Left lobe of liver (tissue), 2 donors: ENCODE data around the gene BRICD5. TPM values are rescaled to one million over a fixed set of nuclear protein-coding genes. Genes with fewer than 3 reads are reported as not detected.

Experiments used
- ATAC-seq: fragments of 200-7000 bp; cut with Tn5 transposase; one replicate; pipeline ENCODE4 v1.9.1; 2020; ENCODE audit warnings: mild to moderate bottlenecking, moderate library complexity
- DNase-seq: peaks from one replicate; pipeline ENCODE4 v3.0.0-alpha.2; 2020; ENCODE audit warnings: low spot score
- total RNA-seq: library from RNA; stranded (reverse); gene quantifications from one replicate; pipeline ENCODE4 v1.2.1, GENCODE V29; 2021
- donor health status: DM: no; HTN: no; CAD: no; lungs with moderate emphysema.
- donor health status: DM: no; HTN: yes; CAD: no.

The BRICD5 gene
- total RNA-seq, 1 donor from 2014 or later: 5.3 TPM

DNA sequence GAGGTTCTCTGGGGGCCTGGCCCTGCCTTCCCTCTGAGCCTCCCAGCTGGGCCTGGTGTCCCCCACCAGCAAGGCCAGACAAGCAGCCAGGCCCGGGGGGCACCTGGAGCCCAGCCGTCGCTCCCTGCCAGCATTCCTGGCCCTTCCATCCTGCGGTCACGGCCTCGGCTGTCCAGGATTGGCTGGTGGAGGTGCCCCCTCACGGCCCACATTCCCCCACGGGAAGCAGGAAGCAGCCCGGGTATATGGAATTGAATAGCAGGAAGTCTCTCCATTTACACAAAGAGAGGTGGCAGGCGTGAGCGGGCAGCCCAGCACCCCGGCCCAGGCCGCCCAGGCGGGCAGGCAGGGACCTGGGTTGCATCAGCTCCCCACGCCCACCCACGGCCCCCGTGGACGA, 40.6 kb downstream of the BRICD5 start:
- DNase-seq (no peak), ATAC-seq (no peak)

DNA sequence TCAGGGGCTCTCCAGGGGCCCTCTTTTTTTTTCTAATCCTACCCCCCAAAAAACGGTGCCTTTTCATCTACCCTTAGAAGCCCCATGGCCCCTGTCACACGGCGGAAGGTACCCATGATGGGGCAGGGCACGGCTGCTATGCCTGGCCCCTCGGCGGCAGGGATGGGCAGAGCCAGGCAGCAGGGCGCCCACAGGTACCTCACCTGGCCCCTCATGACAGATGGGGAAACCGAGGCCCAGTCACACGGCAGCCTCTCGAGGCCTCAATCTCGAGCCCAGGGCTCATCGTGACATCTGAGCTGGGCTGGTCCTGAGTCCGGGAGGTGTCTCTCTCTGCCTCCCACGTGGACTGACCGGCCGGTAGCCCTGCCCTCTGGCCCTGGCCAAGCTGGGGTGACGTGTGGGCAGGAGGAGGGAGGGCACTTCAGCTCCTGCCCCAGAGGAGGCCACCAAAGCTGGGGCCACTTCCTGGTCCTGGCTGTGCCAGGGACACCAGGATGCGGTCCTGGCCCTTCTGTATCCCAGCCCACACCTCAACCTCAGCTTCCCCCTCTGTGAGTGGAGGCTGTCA, 43.5 kb downstream of the BRICD5 start:
- ATAC-seq (peak; percentile 69), DNase-seq (peak; percentile 67)

DNA sequence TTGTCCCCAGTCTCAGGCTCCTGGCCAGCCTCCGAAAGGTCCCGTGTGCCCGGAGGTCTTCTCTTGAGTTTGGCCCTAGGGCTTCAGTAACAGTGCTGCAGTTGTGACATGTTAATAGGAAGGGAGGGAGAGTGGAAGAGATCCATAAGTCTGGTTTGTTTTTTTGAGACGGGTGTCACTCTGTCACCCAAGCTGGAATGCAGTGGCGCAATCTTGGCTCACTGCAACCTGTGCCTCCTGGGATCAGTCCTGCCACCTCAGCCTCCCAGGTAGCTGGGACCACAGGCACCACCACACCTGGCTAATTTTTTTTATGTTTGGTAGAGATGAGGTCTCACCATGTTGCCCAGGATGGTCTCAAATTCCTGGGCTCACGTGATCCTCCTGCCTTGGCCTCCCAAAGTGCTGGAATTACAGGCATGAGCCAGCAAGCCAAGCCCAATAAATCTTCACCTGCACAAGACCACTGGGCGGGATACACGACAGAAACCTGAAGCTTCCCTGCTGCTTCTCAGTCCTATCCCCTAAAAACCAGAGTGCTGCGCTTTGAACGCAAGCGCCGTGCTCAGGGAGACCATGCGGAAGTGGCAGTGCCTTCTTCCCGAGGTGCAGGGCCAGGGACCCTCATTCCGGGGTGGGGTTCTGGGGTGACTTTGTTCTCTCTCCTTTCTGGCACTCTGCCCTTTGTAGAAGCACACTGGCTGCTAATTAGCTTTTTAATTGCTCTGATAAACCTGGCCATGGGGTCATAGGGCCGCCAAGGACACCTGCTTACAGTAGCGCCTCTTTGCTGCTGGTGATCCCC, 44.2 kb downstream of the BRICD5 start:
- ATAC-seq (peak; percentile 62), DNase-seq (peak; percentile 74)

DNA sequence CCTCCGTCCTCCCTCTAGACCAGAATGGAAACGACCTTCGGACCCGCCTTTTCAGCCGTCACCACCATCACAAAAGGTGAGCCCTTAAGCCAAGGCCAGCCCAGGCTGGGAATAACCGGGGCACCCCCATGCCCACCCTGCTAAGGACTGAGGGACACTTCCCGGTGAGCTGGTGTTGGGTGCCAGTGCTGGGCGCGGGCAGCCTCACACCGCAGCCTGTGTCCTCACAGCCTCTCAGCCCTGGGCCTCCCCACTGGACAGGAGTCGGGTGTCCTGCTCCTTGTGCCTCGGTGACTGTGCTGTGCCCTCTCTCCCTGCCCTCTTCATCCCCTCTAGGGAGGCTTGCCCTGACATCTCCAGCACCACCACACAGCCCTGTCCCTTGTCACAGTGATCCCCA, 44.8 kb downstream of the BRICD5 start:
- no peak for ATAC-seq
- no peak for DNase-seq

DNA sequence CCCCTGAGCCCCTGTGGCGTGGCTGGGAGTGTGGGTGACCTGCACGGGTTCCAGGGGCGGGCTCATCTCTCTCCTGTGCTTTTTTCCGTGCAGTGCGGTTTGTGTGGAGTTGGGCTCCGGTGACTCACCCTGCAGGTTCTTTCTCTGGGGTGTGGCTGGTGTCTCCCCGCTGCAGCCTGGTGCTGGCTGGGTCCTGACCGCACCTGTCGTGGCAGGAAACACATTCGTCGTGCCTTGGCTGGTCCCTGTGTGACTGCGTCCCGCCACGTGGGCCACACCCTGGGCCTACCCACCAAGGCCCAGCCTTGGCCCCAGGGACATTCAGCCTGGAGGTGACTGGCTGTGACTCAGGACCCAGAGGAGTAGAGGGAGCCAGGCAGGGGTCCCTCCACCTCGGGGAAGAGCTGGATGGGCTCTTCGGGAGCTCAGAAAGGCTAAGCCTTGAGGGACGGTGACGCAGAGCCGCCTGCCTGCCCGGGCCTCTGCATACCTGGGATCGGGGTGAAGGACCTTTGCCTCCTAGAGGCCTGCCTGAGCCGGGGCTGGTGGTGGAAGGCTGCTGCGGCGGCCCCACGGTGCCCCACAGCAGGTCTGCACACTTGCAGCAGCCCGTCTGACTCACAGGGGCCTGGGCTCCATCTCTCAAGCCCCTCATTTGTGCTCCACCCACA, 47.3 kb downstream of the BRICD5 start:
- DNase-seq: no peak
- ATAC-seq: no peak

DNA sequence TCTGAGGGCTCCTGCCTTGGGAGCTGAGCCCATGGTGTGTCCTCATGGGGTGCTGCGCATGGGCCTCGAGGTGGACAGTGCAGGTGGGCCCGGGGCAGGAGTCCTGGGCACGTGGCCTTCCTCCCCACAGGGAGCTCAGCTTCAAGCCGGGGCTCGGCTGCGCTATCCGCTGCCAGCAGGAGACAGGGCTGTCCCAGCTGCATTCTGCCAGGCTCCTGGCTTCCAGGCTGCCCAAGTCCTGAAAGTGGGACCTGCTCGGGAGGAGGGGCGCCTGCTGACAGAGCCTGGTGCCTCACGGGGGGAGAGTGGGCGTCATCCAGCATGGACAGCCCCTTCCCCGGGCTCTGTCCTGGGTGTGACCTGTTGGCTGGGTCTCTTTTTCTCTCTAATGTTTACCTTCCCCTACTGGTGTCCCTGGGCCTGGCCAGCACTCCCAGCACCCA, 48.0 kb downstream of the BRICD5 start:
- no peak for ATAC-seq
- no peak for DNase-seq

DNA sequence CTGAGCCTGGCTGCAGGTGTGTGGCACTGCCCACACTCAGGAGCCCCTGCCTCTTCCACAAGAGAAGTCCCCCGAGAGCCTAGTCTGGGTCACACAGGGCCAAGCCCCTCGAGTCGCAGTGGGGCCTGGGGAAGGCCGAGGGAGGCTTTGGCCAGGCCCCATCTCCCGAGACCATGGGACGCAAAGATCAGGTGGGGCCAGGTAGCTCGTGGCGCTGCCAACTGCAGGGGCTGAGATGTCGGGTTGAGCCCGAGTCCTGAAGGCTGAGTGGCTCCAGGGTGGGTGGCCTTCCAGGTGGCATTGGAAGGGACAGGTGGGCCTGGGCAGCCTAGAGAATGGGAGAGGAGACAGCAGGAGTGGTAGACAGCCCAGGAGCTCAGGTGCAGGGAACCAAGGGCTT, 48.8 kb downstream of the BRICD5 start:
- ATAC-seq (no peak), DNase-seq (no peak)

DNA sequence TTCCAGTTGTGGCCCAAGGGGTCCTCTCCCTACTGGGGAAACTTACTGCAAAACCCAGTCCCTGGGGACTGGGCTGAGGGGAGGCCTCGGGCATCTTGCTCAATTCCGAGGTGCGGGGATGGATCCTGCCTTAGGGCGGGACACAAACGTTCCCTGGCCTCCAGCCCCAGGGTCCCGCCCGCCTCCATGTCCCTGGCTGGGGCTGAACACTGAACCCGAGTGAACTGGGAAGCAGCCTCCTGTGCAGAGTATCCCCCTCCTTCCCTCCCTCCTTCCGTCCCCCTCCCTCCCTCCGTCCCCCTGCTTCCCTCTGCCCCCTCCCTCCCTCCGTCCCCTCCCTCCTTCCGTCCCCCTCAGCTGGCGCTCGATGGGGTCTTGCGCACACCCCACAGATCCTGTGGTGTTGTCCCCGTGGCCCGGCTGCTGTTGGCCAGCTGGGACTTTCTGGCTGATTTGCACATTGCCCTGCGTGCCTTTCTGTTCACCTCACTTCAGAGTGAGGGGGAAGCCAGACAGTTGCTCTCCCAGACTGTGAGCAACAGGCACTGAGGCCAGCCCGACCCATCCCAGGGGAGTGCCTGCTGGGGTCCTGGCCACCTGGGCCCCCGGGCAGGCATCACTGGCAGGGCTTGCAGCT, 49.6 kb downstream of the BRICD5 start:
- DNase-seq (peak; percentile 73), ATAC-seq (peak; percentile 22)

Other genes with a start within 250 kb of the BRICD5 start
- gene RPS2, start 246.0 kb downstream of the BRICD5 start, total RNA-seq: 545 TPM
- gene RNF151, start 244.0 kb downstream of the BRICD5 start, total RNA-seq: not detected
- gene TBL3, start 238.8 kb downstream of the BRICD5 start, total RNA-seq: 18.6 TPM
- 1.7 TPM for gene NOXO1, start 229.4 kb downstream of the BRICD5 start, total RNA-seq
- gene GFER, start 226.7 kb downstream of the BRICD5 start, total RNA-seq: 20.3 TPM
- gene SYNGR3, start 220.9 kb downstream of the BRICD5 start, total RNA-seq: 0.30 TPM
- gene ZNF598, start 201.0 kb downstream of the BRICD5 start, total RNA-seq: 29.9 TPM
- gene NPW, start 191.1 kb downstream of the BRICD5 start, total RNA-seq: 8.5 TPM
- 334 TPM for gene NHERF2, start 184.0 kb downstream of the BRICD5 start, total RNA-seq
- gene NTHL1, start 163.0 kb downstream of the BRICD5 start, total RNA-seq: 109 TPM
- gene TSC2, start 162.9 kb downstream of the BRICD5 start, total RNA-seq: 117 TPM
- 65.0 TPM for gene PKD1, start 75.0 kb downstream of the BRICD5 start, total RNA-seq
- 10.2 TPM for gene RAB26, start 62.2 kb downstream of the BRICD5 start, total RNA-seq
- 44.2 TPM for gene TRAF7, start 55.1 kb downstream of the BRICD5 start, total RNA-seq
- gene CASKIN1, start 14.3 kb downstream of the BRICD5 start, total RNA-seq: 0.05 TPM
- gene MLST8, start 5.4 kb downstream of the BRICD5 start, total RNA-seq: 16.9 TPM
- gene PGP, start 4.0 kb upstream of the BRICD5 start, total RNA-seq: 7.5 TPM
- 12.7 TPM for gene E4F1, start 12.7 kb upstream of the BRICD5 start, total RNA-seq
- 1.2 TPM for gene DNASE1L2, start 25.6 kb upstream of the BRICD5 start, total RNA-seq
- gene ECI1, start 40.7 kb upstream of the BRICD5 start, total RNA-seq: 171 TPM
- gene RNPS1, start 57.3 kb upstream of the BRICD5 start, total RNA-seq: 32.1 TPM
- gene ABCA3, start 129.9 kb upstream of the BRICD5 start, total RNA-seq: 1.9 TPM
- 2.0 TPM for gene CCNF, start 218.6 kb upstream of the BRICD5 start, total RNA-seq
- 0.63 TPM for gene TEDC2, start 249.2 kb upstream of the BRICD5 start, total RNA-seq